Heart left ventricle (tissue), 13 donors: ENCODE data around the gene HDAC10.

ENCODE experiments used
- CTCF ChIP-seq, 12 donors: fragments of 200-600 bp; sonication (generic) in 4 of 12; IDR thresholded peaks; one replicate each; pipeline versions ENCODE4 v1.5.0 to v1.8.0; 2018 to 2022; ENCODE audit warnings: antibody characterized with exemption in 12 of 12, mild to moderate bottlenecking in 5 of 12
- POLR2A ChIP-seq, 2 donors: fragments of 450-650 bp; IDR thresholded peaks; one replicate each; pipeline ENCODE4 v1.6.1; 2017; ENCODE audit warnings: antibody characterized with exemption in 2 of 2, mild to moderate bottlenecking in 2 of 2, moderate library complexity in 2 of 2
- donor health status: ischemic (EF 13 %, LVEDD 7.1; RV severe dilation, severe dysfunction).
- donor health status: DM: no; HTN: yes; CAD: no.
- donor health status: DM: no; HTN: no; CAD: no.
- donor health status: ischemic (EF 25% LVEDD 6.9; RV normal size, moderate dysfunction).
- donor health status: ischemic (EF 25% LVEDD 5.7; RV mildly dilated, moderate dysfunction).
- donor health status: ischemic (EF 35%, LVEDD 5.7; RV mildly dilated, moderate dysfunction).
- donor health status: nonischemic (EF 11% LVEDD 7.7; RV severe dilation, severe dysfunction).
- donor health status: DM: yes; HTN: yes; CAD: no.
- donor health status: PGD.
- donor health status: ischemic (EF 29% LVEDD 5.4; RV normal size, mild dysfunction).
- donor health status: nonischemic (EF 23%, LVEDD 6.1; RV moderate dilation, normal function).

DNA sequence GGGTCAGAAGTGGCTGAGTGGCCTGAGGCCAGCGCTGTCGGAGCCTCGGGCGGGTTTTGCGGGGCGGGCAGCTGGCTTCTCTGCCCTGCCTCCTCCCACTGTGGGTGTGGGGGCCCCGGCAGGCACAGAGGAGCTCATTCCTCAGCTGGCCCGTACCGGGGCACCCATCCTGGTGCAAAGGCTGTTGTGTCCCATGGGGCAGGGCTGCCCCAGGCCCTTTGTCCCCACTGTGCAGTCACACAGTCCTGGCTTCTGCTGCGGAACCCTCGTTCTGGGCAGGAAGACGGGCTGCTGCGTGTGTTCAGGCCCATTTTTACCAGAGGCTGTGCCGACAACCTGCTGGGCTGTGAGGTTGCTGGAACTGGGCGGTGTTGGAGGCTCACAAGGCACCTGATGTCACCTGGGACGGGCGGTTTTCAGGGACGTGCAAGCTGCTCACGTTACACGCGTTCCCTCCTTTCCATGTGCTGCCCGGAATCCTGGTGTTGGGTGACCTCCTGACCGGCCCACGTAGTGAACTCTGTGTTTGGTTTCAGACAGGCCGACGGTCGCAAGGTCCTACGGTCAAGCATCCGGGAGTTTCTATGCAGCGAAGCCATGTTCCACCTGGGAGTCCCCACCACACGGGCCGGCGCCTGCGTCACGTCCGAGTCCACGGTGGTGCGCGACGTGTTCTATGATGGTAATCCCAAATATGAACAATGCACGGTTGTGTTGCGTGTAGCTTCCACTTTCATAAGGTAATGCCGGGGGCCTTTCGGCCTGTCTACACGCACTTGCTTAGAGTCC is 45.1 kb downstream of the HDAC10 start:
- no peak for TF ChIP-seq POLR2A (IDR thresholded peaks at IDR 0.05)
- TF ChIP-seq CTCF (IDR thresholded peaks at IDR 0.05) = no peak
